Right lobe of liver (tissue), 6 donors: ENCODE measurements around the gene EEF2K. TPM values are rescaled to one million over a fixed set of nuclear protein-coding genes. Genes with fewer than 3 reads are reported as not detected.

Experiments used
- ATAC-seq, 4 donors: fragments of 200-7000 bp; cut with Tn5 transposase; one replicate each; pipeline ENCODE4 v1.9.1; 2020; ENCODE audit warnings: mild to moderate bottlenecking in 4 of 4, moderate library complexity in 4 of 4
- DNase-seq, 3 donors: peaks; one replicate each; pipeline ENCODE4 v3.0.0-alpha.2; 2020
- H3K27ac ChIP-seq, 3 donors: fragments of 200-600 bp; one replicate each; pipeline ENCODE4 v1.8.0; 2022
- H3K27me3 ChIP-seq, 2 donors: fragments of 200-600 bp; one replicate each; pipeline ENCODE4 v1.8.0; 2022
- H3K36me3 ChIP-seq, 4 donors: fragments of 200-600 bp; sonication (generic) in 1 of 4; one replicate each; pipeline versions ENCODE4 v1.5.1 to v1.8.0; 2017 to 2022; ENCODE audit warnings: control low read depth in 1 of 4
- H3K4me1 ChIP-seq, 4 donors: fragments of 200-600 bp; sonication (generic) in 1 of 4; one replicate each; pipeline versions ENCODE4 v1.5.1 to v1.8.0; 2017 to 2022; ENCODE audit warnings: control low read depth in 1 of 4
- H3K4me3 ChIP-seq, 3 donors: fragments of 200-600 bp; one replicate each; pipeline ENCODE4 v1.8.0; 2022
- H3K9me3 ChIP-seq, 4 donors: fragments of 200-600 bp; sonication (generic) in 1 of 4; one replicate each; pipeline versions ENCODE4 v1.5.1 to v1.8.0; 2017 to 2022; ENCODE audit warnings: control low read depth in 1 of 4
- CTCF ChIP-seq, 4 donors: fragments of 200-600 bp in 3 of 4; fragments of 450-650 bp in 1 of 4; IDR thresholded peaks; one replicate each; pipeline versions ENCODE4 v1.5.1 to v1.8.0; 2016 to 2022; ENCODE audit warnings: antibody characterized with exemption in 4 of 4, mild to moderate bottlenecking in 2 of 4
- POLR2A ChIP-seq: fragments of 450-650 bp; IDR thresholded peaks from one replicate; pipeline ENCODE4 v1.6.1; 2017; ENCODE audit warnings: antibody characterized with exemption, mild to moderate bottlenecking
- WGBS: methylation state at CpG from one replicate; pipeline ENCODE4 v1.1.6; 2018; ENCODE audit warnings: low coverage, low lambda C conversion rate; ENCODE audit not compliant: insufficient coverage; ENCODE audit errors: missing lambda C conversion rate; 5-methylcytosine and 5-hydroxymethylcytosine counted together
- intact Hi-C, 2 donors: fragments of 100-400 bp; cut with DNase I; formaldehyde crosslinking; loops; one replicate each; pipeline versions ENCODE4 v1.11.2 to v1.14.1; 2022
- total RNA-seq, 6 experiments: library from RNA; depleted of rRNA in 2 of 6; stranded (reverse); fragments of >200 nt in 2 of 6; fragmentation: NEBNext Ultra II Directional in 3 of 6; extraction: Animal tissue kit (Norgen Biotek cat#: 25700) in 3 of 6; gene quantifications; one replicate each; pipeline versions ENCODE4 v1.1.0 to v1.2.4, GENCODE V29; 2016 to 2023
- donor health status: DM: no; HTN: yes; CAD: no.
- donor health status: DM: no; HTN: no; CAD: no.
- donor health status: DM: no; HTN: no; CAD: no.
- donor health status: DM: no; HTN: yes; CAD: no.
- donor health status: DM: no; HTN: yes; CAD: no.

EEF2K gene
- total RNA-seq, 6 experiments from 2014 or later = 10.0 to 17.5 (median 11.5) TPM

- DNase-seq (no peak), ATAC-seq (no peak)
- Histone ChIP-seq H3K27ac (no peak overlapping the region), H3K36me3 (peaks cover 0 to 23% (median 12%) of the 10 kb centered on the region in 4 donors), H3K4me1 (peaks cover 0 to 7% (median 0%) of the 10 kb centered on the region in 4 donors), H3K9me3 (no peaks in the 10 kb centered on the region), H3K27me3 (no peaks in the 10 kb centered on the region), H3K4me3 (no peak overlapping the region)
- TF ChIP-seq CTCF (IDR thresholded peaks at IDR 0.05) = no peak
- TF ChIP-seq POLR2A = no peak
- WGBS = 89% methylated on average over 8 of the region's 12 CpGs
- intact Hi-C loops = no loop called here
Observed at GRCh38 chr16:22302776-22303363, 96.8 kb downstream of the EEF2K start.

- H3K4me3 ChIP-seq = no peak overlapping the region
- no peak for TF ChIP-seq CTCF (IDR thresholded peaks at IDR 0.05)
- TF ChIP-seq POLR2A = no peak
- no peak overlapping the region for H3K27ac ChIP-seq
- H3K9me3 ChIP-seq = no peaks in the 10 kb centered on the region
- 98% methylated on average over 4 of the region's 4 CpGs for WGBS
- H3K4me1 ChIP-seq = peaks cover 0 to 7% (median 0%) of the 10 kb centered on the region in 4 donors
- no peak for DNase-seq
- H3K36me3 ChIP-seq = peaks cover 0 to 38% (median 15%) of the 10 kb centered on the region in 4 donors
- ATAC-seq = no peak
- no peaks in the 10 kb centered on the region for H3K27me3 ChIP-seq
- intact Hi-C loops = no loop called here
Observed at GRCh38 chr16:22304411-22304810, 98.3 kb downstream of the EEF2K start.

- ATAC-seq (no peak), DNase-seq (no peak)
- 100% methylated on average over 2 of the region's 9 CpGs for WGBS
- H3K4me1 ChIP-seq = no peaks in the 10 kb centered on the region
- H3K27ac ChIP-seq = no peak overlapping the region
- no peak overlapping the region for H3K4me3 ChIP-seq
- TF ChIP-seq CTCF (IDR thresholded peaks at IDR 0.05) = no peak
- TF ChIP-seq POLR2A = no peak
- no peaks in the 10 kb centered on the region for H3K9me3 ChIP-seq
- H3K36me3 ChIP-seq = peaks cover 0 to 60% (median 18%) of the 10 kb centered on the region in 4 donors
- H3K27me3 ChIP-seq = no peaks in the 10 kb centered on the region
- intact Hi-C loops = no loop called here
Observed at GRCh38 chr16:22306788-22307187, 100.7 kb downstream of the EEF2K start.

GRCh38 chr16:22307838-22308237, 101.8 kb downstream of the EEF2K start:
- H3K9me3 ChIP-seq = no peaks in the 10 kb centered on the region
- intact Hi-C loops = no loop called here
- peaks cover 0 to 68% (median 19%) of the 10 kb centered on the region in 4 donors for H3K36me3 ChIP-seq
- no peak overlapping the region for H3K27ac ChIP-seq
- no peak overlapping the region for H3K4me3 ChIP-seq
- 94% methylated on average over 3 of the region's 10 CpGs for WGBS
- no peaks in the 10 kb centered on the region for H3K4me1 ChIP-seq
- no peak for DNase-seq
- H3K27me3 ChIP-seq = no peaks in the 10 kb centered on the region
- TF ChIP-seq CTCF (IDR thresholded peaks at IDR 0.05) (no peak), POLR2A (no peak)
- no peak for ATAC-seq
